GM18868 (cell line): ENCODE results near the gene TNKS1BP1.
A peak's percentile ranks its signal among the peaks of the same experiment; 100 is the strongest.
"Not testable (repeated sequence)": the region's sequence is repeated elsewhere in the genome, so short reads cannot be mapped to it uniquely, and the experiment has no call there.

Source experiments
- ATAC-seq: cut with Tn5 transposase; IDR thresholded peaks from one replicate; pipeline ENCODE4 v1.9.1; 2021; ENCODE audit warnings: mild to moderate bottlenecking, moderate library complexity; ENCODE audit not compliant: unreplicated experiment

The TNKS1BP1 gene

GRCh38 chr11:57296205-57296604, 28.5 kb downstream of the TNKS1BP1 start:
- not testable (repeated sequence) for ATAC-seq

GRCh38 chr11:57294225-57295131, 30.3 kb downstream of the TNKS1BP1 start:
- ATAC-seq, result no peak

- no peak for ATAC-seq
These were observed 34.5 kb downstream of the TNKS1BP1 start for GRCh38 chr11:57290288-57290687.

- ATAC-seq, result no peak
These were observed 35.8 kb downstream of the TNKS1BP1 start for GRCh38 chr11:57288771-57289579.

- ATAC-seq, result no peak
These were observed 36.9 kb downstream of the TNKS1BP1 start for GRCh38 chr11:57287884-57288283.

GRCh38 chr11:57283231-57283990, 41.3 kb downstream of the TNKS1BP1 start:
- ATAC-seq, result no peak

- ATAC-seq, result not testable (repeated sequence)
These were observed 43.2 kb downstream of the TNKS1BP1 start for GRCh38 chr11:57281546-57281945.

- ATAC-seq, result no peak
These were observed 45.6 kb downstream of the TNKS1BP1 start for GRCh38 chr11:57279116-57279515.

GRCh38 chr11:57278721-57279095, 46.0 kb downstream of the TNKS1BP1 start:
- no peak for ATAC-seq

- ATAC-seq, result peak; percentile 89
These were observed 46.7 kb downstream of the TNKS1BP1 start for GRCh38 chr11:57277845-57278720.

GRCh38 chr11:57276971-57277675, 47.6 kb downstream of the TNKS1BP1 start:
- ATAC-seq, result no peak

GRCh38 chr11:57276169-57276970, 48.4 kb downstream of the TNKS1BP1 start:
- no peak for ATAC-seq

GRCh38 chr11:57275582-57275981, 49.2 kb downstream of the TNKS1BP1 start:
- ATAC-seq, result no peak

GRCh38 chr11:57274904-57275498, 49.8 kb downstream of the TNKS1BP1 start:
- ATAC-seq, result no peak

GRCh38 chr11:57273448-57274058, 51.2 kb downstream of the TNKS1BP1 start:
- no peak for ATAC-seq

GRCh38 chr11:57269571-57270021, 55.2 kb downstream of the TNKS1BP1 start:
- no peak for ATAC-seq

GRCh38 chr11:57266157-57266556, 58.6 kb downstream of the TNKS1BP1 start:
- no peak for ATAC-seq

- no peak for ATAC-seq
These were observed 61.4 kb downstream of the TNKS1BP1 start for GRCh38 chr11:57263351-57263750.
